PFSK-1 (cell line): ENCODE measurements around the gene CCDC171.

Source experiments
- FOXP2 ChIP-seq: optimal IDR thresholded peaks from 2 replicates; pipeline ENCODE3; 2011; ENCODE audit warnings: borderline replicate concordance, control low read depth, inconsistent platforms; ENCODE audit not compliant: insufficient read depth; ENCODE audit errors: extremely low read length, extremely low read depth
- POLR2AphosphoS5 ChIP-seq: IDR thresholded peaks from 2 replicates; pipeline ENCODE4 v1.6.1; 2012; ENCODE audit warnings: low read depth, mild to moderate bottlenecking, control low read depth, low read length, moderate library complexity
- SIN3A ChIP-seq: IDR thresholded peaks from 2 replicates; pipeline ENCODE4 v1.6.1; 2012; ENCODE audit warnings: mild to moderate bottlenecking, low read length, moderate library complexity, borderline replicate concordance; ENCODE audit not compliant: insufficient read depth
- TAF1 ChIP-seq: IDR thresholded peaks from 2 replicates; pipeline ENCODE4 v1.6.1; 2012; ENCODE audit warnings: low read length, control low read depth, borderline replicate concordance; ENCODE audit not compliant: insufficient read depth
- TF ChIP-seq, protein P1 (sequence below), 2 experiments: IDR thresholded peaks; 2 replicates each; pipeline versions ENCODE4 v1.6.1 to v1.8.0; 2011 to 2012; ENCODE audit warnings: low read depth in 2 of 2, low read length in 2 of 2, control low read depth in 1 of 2, inconsistent platforms in 1 of 2, mild to moderate bottlenecking in 1 of 2, moderate library complexity in 1 of 2; ENCODE audit not compliant: insufficient read depth in 1 of 2

CCDC171 gene

DNA sequence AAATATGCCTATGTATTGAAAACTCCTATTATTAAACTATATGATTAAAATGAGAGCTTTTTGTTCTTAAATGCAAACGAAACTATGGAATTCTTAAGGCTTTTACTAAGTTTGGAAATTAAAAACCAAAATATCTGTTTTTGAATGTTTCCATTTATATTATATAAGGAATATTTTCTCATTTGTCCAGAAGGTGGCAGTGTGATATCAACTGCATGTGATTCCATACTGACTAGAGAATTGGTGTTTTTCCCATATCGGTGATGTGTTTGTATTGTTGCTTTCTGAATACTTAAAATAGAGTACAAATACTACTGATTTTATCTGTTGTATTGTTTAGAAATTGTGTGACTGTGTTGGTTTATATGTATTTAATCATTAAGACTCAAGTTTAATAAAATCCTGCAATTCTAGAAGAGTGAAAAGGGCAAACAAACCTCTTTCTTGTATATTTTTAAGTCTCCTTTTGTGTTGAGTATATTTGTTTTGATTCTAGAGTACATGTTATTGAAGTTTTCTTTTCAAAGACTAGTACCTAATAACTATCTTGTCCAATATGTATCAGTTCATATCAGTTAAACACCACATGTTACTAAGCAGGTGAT is 320.8 kb downstream of the CCDC171 start:
- TF ChIP-seq, protein P1, sequence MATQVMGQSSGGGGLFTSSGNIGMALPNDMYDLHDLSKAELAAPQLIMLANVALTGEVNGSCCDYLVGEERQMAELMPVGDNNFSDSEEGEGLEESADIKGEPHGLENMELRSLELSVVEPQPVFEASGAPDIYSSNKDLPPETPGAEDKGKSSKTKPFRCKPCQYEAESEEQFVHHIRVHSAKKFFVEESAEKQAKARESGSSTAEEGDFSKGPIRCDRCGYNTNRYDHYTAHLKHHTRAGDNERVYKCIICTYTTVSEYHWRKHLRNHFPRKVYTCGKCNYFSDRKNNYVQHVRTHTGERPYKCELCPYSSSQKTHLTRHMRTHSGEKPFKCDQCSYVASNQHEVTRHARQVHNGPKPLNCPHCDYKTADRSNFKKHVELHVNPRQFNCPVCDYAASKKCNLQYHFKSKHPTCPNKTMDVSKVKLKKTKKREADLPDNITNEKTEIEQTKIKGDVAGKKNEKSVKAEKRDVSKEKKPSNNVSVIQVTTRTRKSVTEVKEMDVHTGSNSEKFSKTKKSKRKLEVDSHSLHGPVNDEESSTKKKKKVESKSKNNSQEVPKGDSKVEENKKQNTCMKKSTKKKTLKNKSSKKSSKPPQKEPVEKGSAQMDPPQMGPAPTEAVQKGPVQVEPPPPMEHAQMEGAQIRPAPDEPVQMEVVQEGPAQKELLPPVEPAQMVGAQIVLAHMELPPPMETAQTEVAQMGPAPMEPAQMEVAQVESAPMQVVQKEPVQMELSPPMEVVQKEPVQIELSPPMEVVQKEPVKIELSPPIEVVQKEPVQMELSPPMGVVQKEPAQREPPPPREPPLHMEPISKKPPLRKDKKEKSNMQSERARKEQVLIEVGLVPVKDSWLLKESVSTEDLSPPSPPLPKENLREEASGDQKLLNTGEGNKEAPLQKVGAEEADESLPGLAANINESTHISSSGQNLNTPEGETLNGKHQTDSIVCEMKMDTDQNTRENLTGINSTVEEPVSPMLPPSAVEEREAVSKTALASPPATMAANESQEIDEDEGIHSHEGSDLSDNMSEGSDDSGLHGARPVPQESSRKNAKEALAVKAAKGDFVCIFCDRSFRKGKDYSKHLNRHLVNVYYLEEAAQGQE (IDR thresholded peaks at IDR 0.05; ENCODE audit: insufficient read depth in 1 of 2, low read depth in 2 of 2, low read length in 2 of 2), result no peak
- TF ChIP-seq TAF1, result no peak
- TF ChIP-seq SIN3A, result no peak
- TF ChIP-seq FOXP2, result no peak
- TF ChIP-seq POLR2AphosphoS5, result no peak

DNA sequence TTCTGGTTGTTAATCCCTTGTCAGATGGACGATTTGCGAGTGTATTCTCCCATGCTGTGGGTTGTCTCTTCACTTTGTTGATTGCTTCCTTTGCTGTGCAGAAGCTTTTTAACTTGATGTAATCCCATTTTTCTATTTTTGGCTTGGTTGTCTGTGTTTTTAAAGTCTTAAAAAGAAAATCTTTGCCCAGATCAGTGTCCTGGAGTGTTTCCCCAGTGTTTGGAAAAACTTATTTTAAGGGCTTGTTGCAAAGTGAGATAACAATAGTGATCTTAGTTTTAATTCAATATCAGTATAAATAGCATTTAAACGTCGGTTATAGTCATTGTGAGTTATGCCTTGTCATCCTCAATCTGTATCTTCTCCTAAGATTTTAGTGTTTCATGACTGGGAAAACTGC is 329.5 kb downstream of the CCDC171 start:
- TF ChIP-seq, protein P1 (IDR thresholded peaks at IDR 0.05; ENCODE audit: insufficient read depth in 1 of 2, low read depth in 2 of 2, low read length in 2 of 2), result no peak
- TF ChIP-seq FOXP2, result no peak

DNA sequence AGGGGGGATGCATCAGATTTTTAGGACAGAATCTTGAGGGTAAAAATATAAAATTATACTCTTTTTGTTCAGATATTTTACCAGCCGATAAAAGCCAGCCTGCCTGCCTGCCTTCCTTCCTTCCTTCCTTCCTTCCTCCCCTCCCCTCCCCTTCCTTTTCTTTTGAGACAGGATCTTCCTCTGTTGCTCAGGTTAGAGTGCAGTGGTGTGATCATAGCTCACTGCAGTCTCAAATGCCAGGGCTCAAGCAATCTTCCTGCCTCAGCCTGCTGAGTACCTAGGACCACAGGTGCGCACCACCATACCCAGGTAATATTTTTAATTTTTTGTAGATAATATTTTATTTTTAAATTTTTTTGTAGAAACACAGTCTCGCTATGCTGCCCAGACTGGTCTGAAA is 330.0 kb downstream of the CCDC171 start:
- TF ChIP-seq SIN3A (no peak), FOXP2 (no peak), TAF1 (no peak), POLR2AphosphoS5 (no peak)
- TF ChIP-seq, protein P1 (IDR thresholded peaks at IDR 0.05; ENCODE audit: insufficient read depth in 1 of 2, low read depth in 2 of 2, low read length in 2 of 2), result no peak

DNA sequence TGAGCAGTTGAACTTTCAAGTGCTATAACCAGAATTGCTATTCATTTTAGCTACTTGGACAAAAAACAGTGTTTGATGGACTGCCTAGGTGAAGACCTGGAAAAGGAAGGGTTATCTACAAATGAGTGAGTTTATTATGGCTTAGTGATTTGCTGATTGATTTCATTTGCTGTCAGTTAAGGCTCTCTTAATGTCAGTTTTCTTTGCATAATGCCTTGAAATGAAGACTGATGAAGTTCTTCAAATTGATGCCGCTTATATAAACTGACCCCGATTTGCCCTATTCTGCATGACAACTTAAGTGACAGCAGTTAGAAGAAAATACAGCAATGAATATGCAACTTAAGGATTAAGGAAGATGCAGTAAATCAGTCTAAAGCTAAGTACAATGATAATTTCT is 332.6 kb downstream of the CCDC171 start:
- TF ChIP-seq FOXP2 (no peak), TAF1 (no peak), SIN3A (no peak)
- TF ChIP-seq, protein P1 (IDR thresholded peaks at IDR 0.05; ENCODE audit: insufficient read depth in 1 of 2, low read depth in 2 of 2, low read length in 2 of 2), result no peak

DNA sequence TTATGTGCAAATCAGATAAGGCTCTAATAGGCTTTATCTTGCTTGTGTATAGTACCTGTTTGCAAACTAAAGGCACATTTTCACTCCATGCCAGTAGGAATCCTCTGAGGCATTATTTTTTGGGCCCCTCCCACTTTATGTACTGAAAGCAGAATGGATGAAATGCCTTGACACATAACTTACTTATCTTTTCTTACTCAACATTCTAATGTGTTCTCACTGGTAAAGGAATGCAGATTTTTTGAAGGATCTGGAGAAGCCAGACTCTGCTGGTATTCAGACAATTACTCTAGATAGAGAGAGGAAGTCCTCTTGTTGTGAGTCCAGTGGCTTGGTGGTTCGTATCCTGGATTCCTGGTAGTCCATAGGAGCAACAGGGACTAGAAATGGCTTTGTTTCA is 336.7 kb downstream of the CCDC171 start:
- no peak for TF ChIP-seq POLR2AphosphoS5
- TF ChIP-seq TAF1, result no peak
- TF ChIP-seq SIN3A, result no peak
- TF ChIP-seq, protein P1 (IDR thresholded peaks at IDR 0.05; ENCODE audit: insufficient read depth in 1 of 2, low read depth in 2 of 2, low read length in 2 of 2), result no peak
- TF ChIP-seq FOXP2, result no peak
